GM20000 (cell line): ENCODE measurements around the gene GPR157.
A peak's percentile ranks its signal among the peaks of the same experiment; 100 is the strongest.
"Not testable (repeated sequence)": the region's sequence is repeated elsewhere in the genome, so short reads cannot be mapped to it uniquely, and the experiment has no call there.

Source experiments
- DNase-seq: peaks from one replicate; pipeline ENCODE4 v3.0.0; 2012; ENCODE audit warnings: low spot score
- TF ChIP-seq, protein P1 (sequence below): IDR thresholded peaks from 2 replicates; pipeline ENCODE4 v1.5.1; 2012; ENCODE audit warnings: mild to moderate bottlenecking, control low read depth; ENCODE audit errors: extremely low read depth, missing control alignments

GPR157 gene

DNA sequence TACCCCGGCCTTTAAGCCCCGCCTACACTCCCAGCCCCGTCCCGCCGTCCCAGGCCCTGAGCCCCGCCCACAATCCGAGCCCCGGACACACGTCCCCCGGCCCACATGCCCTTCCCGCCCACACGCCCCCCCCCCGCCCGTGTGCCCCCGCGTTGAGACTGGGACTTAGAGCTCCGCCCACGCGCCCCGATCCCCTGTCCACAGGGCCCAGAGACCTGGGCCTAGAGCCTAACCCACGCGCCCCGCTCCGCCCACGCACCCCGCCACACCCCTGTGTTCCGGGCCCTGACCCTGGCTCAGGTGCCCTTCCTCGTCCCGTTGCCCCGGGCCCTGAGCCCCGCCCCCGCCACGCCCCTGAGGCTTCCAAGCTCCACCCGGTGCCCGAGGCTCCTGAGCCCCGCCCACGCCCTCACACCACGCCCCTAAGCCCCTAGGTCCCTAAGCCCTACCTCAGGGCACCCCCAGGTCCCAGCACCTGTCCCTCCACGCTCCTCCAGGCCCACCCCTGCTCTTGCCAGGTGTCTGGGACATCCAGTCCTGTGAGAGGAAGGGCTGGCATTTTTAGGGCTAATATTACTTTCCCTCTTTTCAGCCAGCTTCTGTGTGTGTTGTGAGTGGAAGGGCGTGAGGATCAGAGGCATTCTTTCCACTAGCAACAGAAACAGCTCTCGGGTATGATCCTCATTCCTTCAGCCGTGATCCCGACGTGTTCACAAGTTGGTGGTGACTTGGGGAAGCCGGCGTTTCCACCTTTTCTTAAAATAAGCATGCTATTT is 552 bp upstream of the GPR157 start:
- TF ChIP-seq, protein P1, sequence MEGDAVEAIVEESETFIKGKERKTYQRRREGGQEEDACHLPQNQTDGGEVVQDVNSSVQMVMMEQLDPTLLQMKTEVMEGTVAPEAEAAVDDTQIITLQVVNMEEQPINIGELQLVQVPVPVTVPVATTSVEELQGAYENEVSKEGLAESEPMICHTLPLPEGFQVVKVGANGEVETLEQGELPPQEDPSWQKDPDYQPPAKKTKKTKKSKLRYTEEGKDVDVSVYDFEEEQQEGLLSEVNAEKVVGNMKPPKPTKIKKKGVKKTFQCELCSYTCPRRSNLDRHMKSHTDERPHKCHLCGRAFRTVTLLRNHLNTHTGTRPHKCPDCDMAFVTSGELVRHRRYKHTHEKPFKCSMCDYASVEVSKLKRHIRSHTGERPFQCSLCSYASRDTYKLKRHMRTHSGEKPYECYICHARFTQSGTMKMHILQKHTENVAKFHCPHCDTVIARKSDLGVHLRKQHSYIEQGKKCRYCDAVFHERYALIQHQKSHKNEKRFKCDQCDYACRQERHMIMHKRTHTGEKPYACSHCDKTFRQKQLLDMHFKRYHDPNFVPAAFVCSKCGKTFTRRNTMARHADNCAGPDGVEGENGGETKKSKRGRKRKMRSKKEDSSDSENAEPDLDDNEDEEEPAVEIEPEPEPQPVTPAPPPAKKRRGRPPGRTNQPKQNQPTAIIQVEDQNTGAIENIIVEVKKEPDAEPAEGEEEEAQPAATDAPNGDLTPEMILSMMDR: no peak
- peak; percentile 92 for DNase-seq

DNA sequence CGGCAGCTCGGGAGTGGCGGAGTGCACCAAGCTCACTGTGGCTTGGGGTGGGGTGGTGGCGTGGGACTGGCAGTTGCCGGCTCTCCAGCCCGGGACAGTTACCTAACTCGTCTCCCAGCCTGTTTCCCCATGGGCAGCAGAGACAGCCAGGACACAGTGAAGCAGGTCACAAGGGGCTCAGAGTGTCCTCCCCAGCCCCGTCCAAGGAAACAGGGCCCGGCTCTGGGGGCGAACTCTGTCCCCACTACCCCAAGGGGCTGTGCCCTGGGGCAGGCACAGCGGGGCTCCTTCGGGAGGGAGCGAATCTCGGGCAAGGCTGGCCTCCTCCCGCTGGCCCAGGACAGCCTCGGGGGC is 759 bp downstream of the GPR157 start:
- no peak for DNase-seq
- TF ChIP-seq, protein P1: no peak

DNA sequence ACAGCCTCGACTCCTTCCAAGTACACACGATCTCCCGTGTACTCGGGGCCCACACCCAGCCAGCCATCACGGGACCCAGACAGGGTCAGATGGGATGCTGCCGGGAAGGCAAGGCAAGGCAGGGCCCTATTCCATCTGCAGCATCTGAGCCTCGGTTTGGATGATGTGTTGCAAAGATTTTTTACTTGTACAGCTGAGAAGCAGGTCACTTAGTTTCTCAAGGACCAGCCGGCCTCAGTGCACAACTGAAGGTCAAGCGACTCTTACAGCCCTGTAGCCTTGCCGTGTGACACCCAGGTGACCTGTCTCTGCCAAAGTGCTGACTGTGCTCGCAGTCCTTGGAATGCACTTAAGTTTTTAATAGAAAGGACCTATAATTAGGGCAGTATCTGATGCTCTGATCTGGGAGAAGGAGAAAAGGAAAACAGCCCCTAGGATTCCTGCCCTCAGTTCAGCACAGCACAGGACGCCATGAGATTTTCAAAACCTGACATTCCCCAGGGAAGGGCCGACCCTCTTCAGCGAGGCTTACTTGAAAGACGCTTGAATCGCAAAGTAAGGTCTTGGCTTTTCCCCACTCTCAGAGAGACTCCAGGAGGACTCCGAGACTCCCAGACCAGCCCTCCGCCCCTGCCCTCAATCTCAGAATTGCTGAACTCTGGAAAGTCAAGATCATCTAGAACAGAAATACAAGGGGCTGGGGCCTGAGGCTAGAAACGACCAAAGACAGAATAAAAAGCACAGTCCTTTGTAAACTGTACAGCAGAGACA is 1.3 kb downstream of the GPR157 start:
- DNase-seq: no peak
- TF ChIP-seq, protein P1: no peak

DNA sequence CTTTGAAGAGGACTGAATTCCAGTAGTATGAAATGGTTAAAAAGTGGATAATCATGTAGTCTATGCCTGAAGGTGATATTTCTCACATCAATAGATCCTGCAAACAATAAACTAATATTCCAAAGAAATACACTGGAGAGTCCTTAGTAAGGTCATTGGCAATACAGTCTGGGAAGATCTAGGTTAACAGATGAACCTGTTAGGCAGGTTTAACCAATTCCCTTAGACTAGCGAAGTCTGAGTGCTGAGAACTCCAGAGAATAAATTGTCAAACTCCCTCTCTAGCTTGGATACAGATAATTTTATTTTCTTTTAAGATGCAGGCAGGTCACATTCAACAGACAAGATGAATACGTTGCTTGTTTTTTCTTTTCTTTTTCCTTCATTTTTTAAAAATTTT is 2.4 kb downstream of the GPR157 start:
- DNase-seq: no peak
- TF ChIP-seq, protein P1: no peak

DNA sequence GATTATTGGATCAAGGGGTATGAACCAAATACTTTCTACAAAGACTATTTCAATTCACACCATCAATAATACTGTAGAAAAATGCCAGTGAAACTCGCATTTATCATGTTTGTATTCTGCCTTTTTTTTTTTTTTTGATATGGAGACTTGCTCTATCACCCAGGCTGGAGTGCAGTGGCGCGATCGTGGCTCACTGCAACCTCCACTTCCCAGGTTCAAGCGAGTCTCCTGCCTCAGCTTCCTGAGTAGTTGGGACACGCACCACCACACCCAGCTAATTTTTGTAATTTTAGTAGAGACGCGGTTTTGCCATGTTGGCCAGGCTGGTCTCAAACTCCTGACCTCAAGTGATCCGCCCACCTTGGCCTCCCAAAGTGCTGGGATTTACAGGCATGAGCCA is 3.1 kb downstream of the GPR157 start:
- DNase-seq: not testable (repeated sequence)

- DNase-seq: no peak
- TF ChIP-seq, protein P1: no peak
These were observed 3.6 kb downstream of the GPR157 start for GRCh38 chr1:9125325-9125724.

DNA sequence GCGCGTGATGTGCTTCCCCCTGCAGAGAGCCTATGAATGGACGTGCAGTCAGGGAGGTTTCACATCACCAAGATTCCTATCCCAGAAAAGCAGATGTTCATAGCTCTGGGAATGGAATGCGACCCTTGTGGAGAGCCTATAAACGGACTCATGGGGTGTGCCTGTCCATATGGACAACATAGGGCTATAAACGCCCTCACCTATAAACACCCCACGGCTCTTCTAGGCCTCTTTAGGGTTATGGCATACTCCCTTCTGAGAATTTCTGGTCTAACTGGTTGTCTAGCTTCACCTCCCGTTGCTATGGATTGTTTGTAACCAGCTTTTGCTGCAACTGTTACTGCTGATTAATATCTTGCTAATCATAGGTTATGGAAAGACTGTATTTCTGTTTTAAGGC is 4.5 kb downstream of the GPR157 start:
- DNase-seq: not testable (repeated sequence)

DNA sequence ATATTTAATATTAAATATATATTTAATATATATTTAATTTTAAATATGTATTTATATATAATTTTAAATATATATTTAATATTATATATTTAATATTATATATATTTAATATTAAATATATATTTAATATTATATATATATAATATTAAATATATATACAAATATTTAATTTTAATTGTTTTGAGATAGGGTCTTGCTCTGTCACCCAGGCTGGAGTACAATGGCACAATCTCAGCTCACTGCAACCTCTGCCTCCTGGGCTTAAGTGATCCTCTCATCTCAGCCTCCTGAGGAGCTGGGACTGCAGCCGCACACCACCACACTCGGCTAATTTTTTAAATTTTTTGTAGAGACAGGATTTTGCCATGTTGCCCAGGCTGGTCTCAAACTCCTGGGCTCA is 5.2 kb downstream of the GPR157 start:
- not testable (repeated sequence) for DNase-seq
